Daoy (cell line): ENCODE results near the gene KCTD13. TPM values are rescaled to one million over a fixed set of nuclear protein-coding genes. Genes with fewer than 3 reads are reported as not detected.

Experiments used
- total RNA-seq: library from RNA; depleted of rRNA; stranded (reverse); fragments of >200 nt; shearing (Covaris generic); gene quantifications from 2 replicates; pipeline ENCODE4 v1.2.3, GENCODE V29; 2014; rRNA removed

KCTD13 gene
- total RNA-seq, 1 experiment from 2014 or later, result 9.0 TPM

Other genes with a start within 250 kb of the KCTD13 start
- 0.11 TPM in 1 of 2 replicates, not detected in the other for gene QPRT, start 247.0 kb downstream of the KCTD13 start, total RNA-seq
- gene C16orf54, start 180.2 kb downstream of the KCTD13 start, total RNA-seq, result 0.11 TPM in 1 of 2 replicates, not detected in the other
- gene ZG16, start 148.0 kb downstream of the KCTD13 start, total RNA-seq, result not detected in 2 replicates
- 104 and 111 TPM in 2 replicates for gene KIF22, start 135.5 kb downstream of the KCTD13 start, total RNA-seq
- 120 and 132 TPM in 2 replicates for gene MAZ, start 119.7 kb downstream of the KCTD13 start, total RNA-seq
- gene PRRT2, start 114.0 kb downstream of the KCTD13 start, total RNA-seq, result 0.29 TPM in 1 of 2 replicates, not detected in the other
- gene PAGR1, start 110.1 kb downstream of the KCTD13 start, total RNA-seq, result 50.0 and 78.6 TPM in 2 replicates
- 60.5 and 71.4 TPM in 2 replicates for gene MVP, start 105.8 kb downstream of the KCTD13 start, total RNA-seq
- gene CDIPT, start 63.0 kb downstream of the KCTD13 start, total RNA-seq, result 33.5 and 46.1 TPM in 2 replicates
- 2.6 and 27.0 TPM in 2 replicates for gene SEZ6L2, start 26.7 kb downstream of the KCTD13 start, total RNA-seq
- gene ASPHD1, start 25.7 kb downstream of the KCTD13 start, total RNA-seq, result 0.89 and 2.2 TPM in 2 replicates
- gene TMEM219, start 35.9 kb upstream of the KCTD13 start, total RNA-seq, result 39.8 and 41.9 TPM in 2 replicates
- gene TAOK2, start 47.6 kb upstream of the KCTD13 start, total RNA-seq, result 25.2 and 26.5 TPM in 2 replicates
- 8.8 and 14.0 TPM in 2 replicates for gene HIRIP3, start 69.4 kb upstream of the KCTD13 start, total RNA-seq
- gene INO80E, start 70.0 kb upstream of the KCTD13 start, total RNA-seq, result 70.8 and 136 TPM in 2 replicates
- 0.18 TPM in 1 of 2 replicates, not detected in the other for gene DOC2A, start 84.8 kb upstream of the KCTD13 start, total RNA-seq
- gene C16orf92, start 97.0 kb upstream of the KCTD13 start, total RNA-seq, result not detected in 2 replicates
- not detected in 2 replicates for gene TLCD3B, start 105.0 kb upstream of the KCTD13 start, total RNA-seq
- gene ALDOA, start 139.5 kb upstream of the KCTD13 start, total RNA-seq, result 781 and 887 TPM in 2 replicates
- gene PPP4C, start 149.8 kb upstream of the KCTD13 start, total RNA-seq, result 81.4 and 113 TPM in 2 replicates
- not detected in 2 replicates for gene TBX6, start 165.7 kb upstream of the KCTD13 start, total RNA-seq
- 0.21 and 1.0 TPM in 2 replicates for gene YPEL3, start 170.0 kb upstream of the KCTD13 start, total RNA-seq
- gene GDPD3, start 187.3 kb upstream of the KCTD13 start, total RNA-seq, result 0.57 and 0.77 TPM in 2 replicates
- gene MAPK3, start 197.0 kb upstream of the KCTD13 start, total RNA-seq, result 7.6 and 11.3 TPM in 2 replicates